Naive thymus-derived CD8-positive, alpha-beta T cell (primary cell): ENCODE measurements around the gene LFNG. TPM values are rescaled to one million over a fixed set of nuclear protein-coding genes. Genes with fewer than 3 reads are reported as not detected.

ENCODE experiments used
- ATAC-seq, 2 donors: fragments of 150-1000 bp; cut with Tn5 transposase in 1 of 2; sonication (Bioruptor Pico), chemical (Tn5 transposase) in 1 of 2; 1 replicate in 1 of 2; 2 replicates in 1 of 2; pipeline ENCODE4 v1.10.0; 2021; ENCODE audit warnings: mild to moderate bottlenecking in 2 of 2, moderate library complexity in 2 of 2
- POLR2A ChIA-PET: fragments of 350-600 bp; sonication (Branson Sonifier 250); formaldehyde crosslinking; loops from one replicate; lab custom pipeline; 2021; ENCODE audit warnings: antibody characterized with exemption; lab: Charles Lee
- DNase-seq, 10 donors: peaks; one replicate each; pipeline versions ENCODE4 v3.0.0 to v3.0.0-alpha.2; 2020 to 2022
- H3K27ac Mint-ChIP-seq, 10 donors: one replicate each; pipeline ENCODE4 v1.8.0; 2020 to 2022; ENCODE audit warnings: mild to moderate bottlenecking in 10 of 10, mixed read lengths in 10 of 10, moderate library complexity in 4 of 10, inconsistent platforms in 1 of 10
- H3K27me3 Mint-ChIP-seq, 5 donors: one replicate each; pipeline ENCODE4 v1.8.0; 2021 to 2022; ENCODE audit warnings: mixed read lengths in 5 of 5
- H3K36me3 Mint-ChIP-seq, 3 donors: one replicate each; pipeline ENCODE4 v1.8.0; 2020 to 2022; ENCODE audit warnings: mixed read lengths in 3 of 3, mild to moderate bottlenecking in 2 of 3, inconsistent platforms in 1 of 3
- H3K4me1 Mint-ChIP-seq, 4 donors: one replicate each; pipeline ENCODE4 v1.8.0; 2021 to 2022; ENCODE audit warnings: mixed read lengths in 4 of 4
- H3K4me3 Mint-ChIP-seq, 10 donors: one replicate each; pipeline ENCODE4 v1.8.0; 2020 to 2022; ENCODE audit warnings: mild to moderate bottlenecking in 10 of 10, mixed read lengths in 10 of 10, moderate library complexity in 6 of 10, inconsistent platforms in 1 of 10
- H3K9me3 Mint-ChIP-seq, 9 donors: one replicate each; pipeline ENCODE4 v1.8.0; 2020 to 2022; ENCODE audit warnings: mixed read lengths in 9 of 9, mild to moderate bottlenecking in 3 of 9, inconsistent platforms in 1 of 9, moderate library complexity in 1 of 9
- polyA plus RNA-seq, 3 donors: library from polyadenylated mRNA; unstranded; fragments of 300-500 nt; fragmentation: Illumina TruSeq; gene quantifications; one replicate each; pipeline ENCODE4 v1.2.3, GENCODE V29; 2021
- total RNA-seq, 8 experiments: library from RNA in 2 of 8; stranded (reverse) in 2 of 8; gene quantifications; one replicate each; pipeline ENCODE4 v1.2.3 and lab custom pipeline; 2021 to 2026

Gene LFNG
- total and polyA plus RNA-seq, 5 experiments from 2014 or later: 0.54 to 153 (median 3.0) TPM

- no peak overlapping the region for H3K27ac Mint-ChIP-seq
- H3K9me3 Mint-ChIP-seq: peaks cover 0 to 13% (median 2%) of the 10 kb centered on the region in 9 donors
- H3K27me3 Mint-ChIP-seq: peaks cover 0 to 12% (median 2%) of the 10 kb centered on the region in 5 donors
- H3K4me1 Mint-ChIP-seq: peaks cover 2 to 17% (median 7%) of the 10 kb centered on the region in 4 donors
- H3K4me3 Mint-ChIP-seq: no peak overlapping the region
- POLR2A ChIA-PET: interaction anchor here (0.7 to 2.0 kb wide), 4 partner anchors 8 to 35 kb away, joined by 3 to 6 read pairs (median 3); no protein-coding TSS in a partner anchor
- ATAC-seq (no peak), DNase-seq (no peak)
- H3K36me3 Mint-ChIP-seq: no peaks in the 10 kb centered on the region
Measured at GRCh38 chr7:2487586-2488271, 31.8 kb upstream of the LFNG start.

GRCh38 chr7:2488272-2488645 is 31.3 kb upstream of the LFNG start:
- ATAC-seq (no peak), DNase-seq (no peak)
- peaks cover 2 to 19% (median 7%) of the 10 kb centered on the region in 4 donors for H3K4me1 Mint-ChIP-seq
- peaks cover 0 to 13% (median 0%) of the 10 kb centered on the region in 9 donors for H3K9me3 Mint-ChIP-seq
- H3K4me3 Mint-ChIP-seq: no peak overlapping the region
- peaks cover 0 to 12% (median 2%) of the 10 kb centered on the region in 5 donors for H3K27me3 Mint-ChIP-seq
- H3K27ac Mint-ChIP-seq: peak overlapping the region in 1 of 10 donors; percentile 41
- H3K36me3 Mint-ChIP-seq: no peaks in the 10 kb centered on the region
- POLR2A ChIA-PET: interaction anchor here (0.7 to 2.0 kb wide), 6 partner anchors 8 to 35 kb away, joined by 3 to 6 read pairs (median 3); no protein-coding TSS in a partner anchor

DNA sequence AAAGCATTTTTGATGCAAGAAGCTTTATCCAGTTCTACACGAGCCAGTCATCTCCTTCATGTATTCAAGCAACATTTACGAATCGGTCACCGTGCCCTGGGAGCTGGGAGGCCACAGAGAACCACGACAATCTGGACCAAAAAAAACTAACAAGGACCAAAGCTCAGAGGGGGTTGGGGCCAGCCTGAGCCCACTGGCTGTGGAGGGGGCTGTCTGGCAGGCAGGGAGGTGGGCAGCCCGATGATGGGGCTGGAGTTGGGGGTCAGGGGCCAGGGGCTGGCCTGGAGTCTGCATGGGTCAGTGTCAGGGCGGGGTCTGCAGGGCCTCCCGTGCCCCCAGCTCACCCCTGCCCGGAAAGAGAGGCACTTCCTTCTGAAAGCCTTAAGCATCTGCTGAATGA is 30.9 kb upstream of the LFNG start:
- peaks cover 2 to 23% (median 7%) of the 10 kb centered on the region in 4 donors for H3K4me1 Mint-ChIP-seq
- no peak for ATAC-seq

DNA sequence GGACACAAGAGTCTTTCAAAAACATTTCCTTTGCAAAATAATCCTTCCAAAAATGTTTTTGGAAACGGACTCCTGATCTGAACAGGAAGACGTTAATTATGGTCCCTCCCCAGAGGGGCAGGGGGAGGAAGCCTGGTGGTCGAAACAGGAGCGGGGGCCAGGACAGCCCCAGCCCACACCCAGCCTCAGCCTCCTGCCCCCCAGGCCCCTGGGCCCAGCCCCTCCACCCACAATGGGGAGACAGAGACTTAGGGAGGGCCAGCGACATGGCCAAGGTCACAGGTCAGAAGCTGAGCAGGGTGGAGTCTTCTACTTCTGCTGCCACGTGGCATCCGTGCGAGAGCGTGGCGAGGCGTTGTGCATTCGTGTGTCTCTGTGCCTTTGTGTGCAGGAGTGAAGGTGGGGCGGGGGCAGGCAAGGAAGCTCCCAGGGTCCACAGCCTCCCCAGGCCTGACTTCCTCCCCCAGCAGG is 29.4 kb upstream of the LFNG start:
- no peaks in the 10 kb centered on the region for H3K36me3 Mint-ChIP-seq
- POLR2A ChIA-PET: no interaction called here
- peaks cover 2 to 19% (median 6%) of the 10 kb centered on the region in 4 donors for H3K4me1 Mint-ChIP-seq

More for the DNA sequence above, 30.9 kb upstream of the LFNG start:
- Mint-ChIP-seq H3K27me3 (peaks cover 0 to 12% (median 2%) of the 10 kb centered on the region in 5 donors), H3K27ac (peak overlapping the region in 3 of 10 donors; percentile 37 to 41 (median 41)), H3K36me3 (no peaks in the 10 kb centered on the region), H3K9me3 (peaks cover 0 to 13% (median 0%) of the 10 kb centered on the region in 9 donors), H3K4me3 (no peak overlapping the region)
- DNase-seq: no peak
- POLR2A ChIA-PET: interaction anchor here (0.8 to 2.0 kb wide), 5 partner anchors 9 to 34 kb away, joined by 3 to 6 read pairs (median 3); no protein-coding TSS in a partner anchor

DNA sequence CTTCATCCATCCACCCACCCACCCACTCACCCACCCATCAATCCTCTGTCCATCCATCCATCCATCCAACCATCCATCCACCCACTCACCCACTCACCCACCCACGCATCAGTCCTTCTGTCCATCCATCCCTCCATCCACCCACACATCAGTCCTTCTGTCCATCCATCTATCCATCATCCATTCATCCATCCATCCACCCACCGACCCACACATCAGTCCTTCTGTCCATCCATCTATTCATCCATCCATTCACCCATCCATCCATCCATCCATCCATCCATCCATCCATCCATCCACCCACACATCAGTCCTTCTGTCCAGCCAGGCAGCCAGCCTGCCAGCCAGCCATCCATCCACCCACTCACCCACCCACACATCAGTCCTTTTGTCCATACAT is 27.5 kb upstream of the LFNG start:
- Mint-ChIP-seq H3K4me1 (peaks cover 4 to 18% (median 6%) of the 10 kb centered on the region in 4 donors), H3K27ac (peak overlapping the region in 1 of 10 donors; percentile 7), H3K4me3 (no peak overlapping the region), H3K27me3 (peaks cover 0 to 12% (median 2%) of the 10 kb centered on the region in 5 donors), H3K36me3 (no peaks in the 10 kb centered on the region), H3K9me3 (peaks cover 0 to 13% (median 0%) of the 10 kb centered on the region in 9 donors)
- ATAC-seq: no peak
- POLR2A ChIA-PET: interaction anchor here (1.2 to 2.8 kb wide), 2 partner anchors 38 to 65 kb away, joined by 4 to 7 read pairs; no protein-coding TSS in a partner anchor
- DNase-seq: no peak

More for the DNA sequence above, 29.4 kb upstream of the LFNG start:
- H3K9me3 Mint-ChIP-seq: peaks cover 0 to 13% (median 0%) of the 10 kb centered on the region in 9 donors
- no peak overlapping the region for H3K27ac Mint-ChIP-seq
- ATAC-seq (no peak), DNase-seq (no peak)
- no peak overlapping the region for H3K4me3 Mint-ChIP-seq
- peaks cover 0 to 12% (median 2%) of the 10 kb centered on the region in 5 donors for H3K27me3 Mint-ChIP-seq

GRCh38 chr7:2493205-2494164 is 26.1 kb upstream of the LFNG start:
- Mint-ChIP-seq H3K36me3 (no peaks in the 10 kb centered on the region), H3K4me1 (peaks cover 4 to 28% (median 12%) of the 10 kb centered on the region in 4 donors), H3K27me3 (peaks cover 0 to 12% (median 2%) of the 10 kb centered on the region in 5 donors), H3K27ac (no peak overlapping the region), H3K4me3 (peak overlapping the region in 1 of 10 donors; percentile 61), H3K9me3 (peaks cover 0 to 13% (median 0%) of the 10 kb centered on the region in 9 donors)
- DNase-seq (no peak), ATAC-seq (no peak)
- POLR2A ChIA-PET: interaction anchor here (2.8 kb wide), 1 partner anchor 36 kb away, joined by 7 read pairs; no protein-coding TSS in a partner anchor

DNA sequence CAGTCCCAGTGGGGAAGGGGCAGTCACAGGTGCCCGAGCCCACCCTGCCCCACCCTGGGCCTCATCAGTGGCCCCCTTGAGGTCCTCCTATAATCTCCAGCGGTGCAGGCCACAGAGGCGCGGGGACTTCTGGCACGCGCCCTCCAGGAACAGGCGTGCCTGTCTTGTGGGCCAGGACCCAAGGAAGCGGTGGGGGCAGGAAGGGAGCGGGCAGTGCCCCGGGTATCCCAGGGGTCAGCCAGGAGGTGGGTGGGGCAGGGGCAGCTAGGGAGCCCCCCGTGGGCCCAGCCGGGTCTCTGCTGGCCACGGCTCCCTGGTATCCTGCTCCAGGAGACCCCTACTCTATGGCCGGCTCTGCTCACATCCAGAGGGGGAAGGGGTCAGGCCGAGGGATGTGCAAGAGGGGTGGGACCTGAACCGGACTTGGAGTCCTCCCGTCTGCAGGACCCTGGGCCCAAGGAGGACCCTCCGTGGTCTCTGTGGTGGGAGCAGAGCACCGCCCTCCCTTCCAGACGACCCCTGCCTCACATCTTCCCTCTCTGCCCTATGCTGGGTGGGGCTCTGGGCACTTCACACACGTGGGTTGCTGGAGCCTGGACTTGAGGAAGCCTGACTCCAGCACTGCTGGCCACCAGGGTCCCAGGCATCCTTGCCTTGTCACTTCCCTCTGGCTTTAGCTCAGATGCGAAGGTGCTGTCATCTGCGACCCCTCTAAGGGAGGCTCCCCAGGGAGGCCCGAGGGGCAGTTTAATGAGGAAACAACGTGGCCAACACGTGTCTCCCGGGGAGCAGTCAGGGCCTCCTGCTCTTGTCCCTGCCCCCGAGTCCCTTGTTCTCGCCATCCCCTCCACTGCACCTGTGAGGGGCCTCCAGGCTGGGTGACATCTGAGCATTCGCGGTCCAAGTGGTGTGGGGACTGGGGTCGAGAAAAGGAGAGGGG is 25.1 kb upstream of the LFNG start:
- Mint-ChIP-seq H3K36me3 (no peaks in the 10 kb centered on the region), H3K4me3 (no peak overlapping the region), H3K27ac (no peak overlapping the region), H3K4me1 (peaks cover 2 to 20% (median 9%) of the 10 kb centered on the region in 4 donors), H3K27me3 (peaks cover 0 to 9% (median 0%) of the 10 kb centered on the region in 5 donors), H3K9me3 (peaks cover 0 to 13% (median 0%) of the 10 kb centered on the region in 9 donors)
- POLR2A ChIA-PET: interaction anchor here (0.7 to 2.8 kb wide), 4 partner anchors 10 to 35 kb away, joined by 3 to 7 read pairs (median 3); no protein-coding TSS in a partner anchor
- no peak for DNase-seq
- no peak for ATAC-seq

GRCh38 chr7:2495418-2496299 is 23.9 kb upstream of the LFNG start:
- Mint-ChIP-seq H3K36me3 (no peaks in the 10 kb centered on the region), H3K4me1 (peaks cover 2 to 24% (median 11%) of the 10 kb centered on the region in 4 donors), H3K27me3 (peaks cover 0 to 9% (median 0%) of the 10 kb centered on the region in 5 donors), H3K4me3 (no peak overlapping the region), H3K27ac (peak overlapping the region in 1 of 10 donors; percentile 18), H3K9me3 (peaks cover 0 to 13% (median 0%) of the 10 kb centered on the region in 9 donors)
- DNase-seq (no peak), ATAC-seq (no peak)
- POLR2A ChIA-PET: interaction anchor here (0.7 to 1.6 kb wide), 2 partner anchors 15 to 16 kb away, joined by 3 to 4 read pairs; no protein-coding TSS in a partner anchor

GRCh38 chr7:2496375-2496774 is 23.2 kb upstream of the LFNG start:
- Mint-ChIP-seq H3K36me3 (no peaks in the 10 kb centered on the region), H3K4me3 (no peak overlapping the region), H3K9me3 (peaks cover 0 to 9% (median 0%) of the 10 kb centered on the region in 9 donors), H3K27ac (peak overlapping the region in 1 of 10 donors; percentile 25), H3K27me3 (peaks cover 0 to 9% (median 0%) of the 10 kb centered on the region in 5 donors), H3K4me1 (peaks cover 2 to 25% (median 10%) of the 10 kb centered on the region in 4 donors)
- DNase-seq (no peak), ATAC-seq (no peak)
- POLR2A ChIA-PET: interaction anchor here (1.6 kb wide), 1 partner anchor 15 kb away, joined by 4 read pairs; no protein-coding TSS in a partner anchor

GRCh38 chr7:2497065-2497464 is 22.5 kb upstream of the LFNG start:
- DNase-seq: no peak
- H3K36me3 Mint-ChIP-seq: no peaks in the 10 kb centered on the region
- H3K27ac Mint-ChIP-seq: peak overlapping the region in 1 of 10 donors; percentile 68
- H3K4me1 Mint-ChIP-seq: peaks cover 2 to 25% (median 8%) of the 10 kb centered on the region in 4 donors
- ATAC-seq: no peak
- H3K9me3 Mint-ChIP-seq: peaks cover 0 to 2% (median 0%) of the 10 kb centered on the region in 9 donors
- POLR2A ChIA-PET: interaction anchor here (1.6 to 1.9 kb wide), 2 partner anchors 14 to 22 kb away, joined by 4 to 7 read pairs; partner anchors contain the start of gene LFNG
- H3K27me3 Mint-ChIP-seq: peaks cover 0 to 5% (median 0%) of the 10 kb centered on the region in 5 donors
- no peak overlapping the region for H3K4me3 Mint-ChIP-seq
